Measurements from ENCODE around the gene CADPS.

Gene CADPS

DNA sequence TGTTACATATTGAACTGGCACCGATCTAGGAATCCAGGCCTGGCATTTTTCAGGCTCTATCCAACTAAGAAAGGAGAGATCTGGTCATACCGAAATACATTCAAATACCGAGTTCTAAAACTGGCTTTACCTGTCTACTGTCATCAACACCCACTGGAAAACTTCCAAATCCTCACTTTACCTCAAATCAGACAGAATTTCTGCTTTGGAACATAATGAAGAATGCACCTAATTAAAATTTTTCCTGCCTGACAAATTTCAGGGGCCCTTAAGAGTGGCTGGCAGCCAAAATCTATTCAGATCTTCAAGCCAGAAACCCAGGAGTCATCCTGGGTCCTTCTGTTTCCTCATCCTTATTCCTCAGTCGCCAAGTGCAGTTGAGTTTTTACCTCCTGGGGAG lies 303.3 kb downstream of the CADPS start:
- intact Hi-C loops (cut with micrococcal nuclease), result no loop called here
- no peaks in the 10 kb centered on the region for H3K27me3 Mint-ChIP-seq
- H3K4me1 Mint-ChIP-seq (ENCODE audit: low read depth), result no peaks in the 10 kb centered on the region
- no peak overlapping the region for H3K27ac Mint-ChIP-seq
- H3K9me3 Mint-ChIP-seq, result no peaks in the 10 kb centered on the region
- no peak overlapping the region for H3K4me3 Mint-ChIP-seq
- H3K36me3 Mint-ChIP-seq (ENCODE audit: low read depth), result no peaks in the 10 kb centered on the region

DNA sequence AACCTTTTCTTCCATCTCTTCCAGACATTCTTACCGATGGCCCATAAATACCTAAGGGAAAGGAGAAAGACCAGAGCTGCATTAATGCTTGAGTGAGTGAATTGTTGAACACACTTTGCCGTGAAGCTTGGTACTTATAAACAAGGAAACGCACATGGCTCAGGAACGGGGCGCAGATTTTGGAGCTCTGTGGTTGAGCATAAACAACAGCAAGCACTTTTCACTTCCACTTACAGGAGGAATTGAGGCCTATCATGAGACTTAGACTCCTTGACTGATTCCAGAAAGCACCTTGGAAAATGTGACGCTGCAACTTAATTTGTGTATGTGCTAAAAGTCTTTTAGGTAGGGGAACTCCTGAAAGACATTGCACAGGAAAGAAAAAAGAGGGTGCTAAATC lies 304.3 kb downstream of the CADPS start:
- H3K4me1 Mint-ChIP-seq (ENCODE audit: low read depth), result no peaks in the 10 kb centered on the region
- intact Hi-C loops (cut with micrococcal nuclease), result no loop called here
- H3K27ac Mint-ChIP-seq, result no peak overlapping the region
- H3K36me3 Mint-ChIP-seq (ENCODE audit: low read depth), result no peaks in the 10 kb centered on the region
- H3K27me3 Mint-ChIP-seq, result no peaks in the 10 kb centered on the region
- H3K9me3 Mint-ChIP-seq, result no peaks in the 10 kb centered on the region
- H3K4me3 Mint-ChIP-seq, result no peak overlapping the region

DNA sequence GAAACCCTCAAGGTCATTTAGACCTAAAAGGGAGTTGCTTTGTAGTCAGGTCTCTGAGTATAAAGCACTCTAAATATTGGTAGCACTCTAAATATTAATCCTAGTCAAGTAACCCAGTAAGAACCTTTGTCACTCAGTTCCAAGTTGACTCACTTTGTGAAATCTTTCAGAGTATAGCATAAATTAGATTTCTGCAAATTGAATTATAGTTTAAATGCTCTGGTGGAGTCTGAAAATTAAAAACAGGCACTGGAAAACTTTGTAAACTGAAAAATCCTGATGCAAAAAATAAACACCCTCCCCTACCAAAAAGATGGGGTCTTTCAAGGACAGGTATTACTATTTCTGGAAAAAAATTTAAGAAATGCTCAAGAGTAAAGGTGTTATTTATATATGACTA lies 305.6 kb downstream of the CADPS start:
- intact Hi-C loops (cut with micrococcal nuclease), result no loop called here
- Mint-ChIP-seq H3K27me3 (no peaks in the 10 kb centered on the region), H3K4me1 (ENCODE audit: low read depth) (no peaks in the 10 kb centered on the region), H3K4me3 (no peak overlapping the region), H3K36me3 (ENCODE audit: low read depth) (no peaks in the 10 kb centered on the region), H3K9me3 (no peaks in the 10 kb centered on the region), H3K27ac (no peak overlapping the region)

DNA sequence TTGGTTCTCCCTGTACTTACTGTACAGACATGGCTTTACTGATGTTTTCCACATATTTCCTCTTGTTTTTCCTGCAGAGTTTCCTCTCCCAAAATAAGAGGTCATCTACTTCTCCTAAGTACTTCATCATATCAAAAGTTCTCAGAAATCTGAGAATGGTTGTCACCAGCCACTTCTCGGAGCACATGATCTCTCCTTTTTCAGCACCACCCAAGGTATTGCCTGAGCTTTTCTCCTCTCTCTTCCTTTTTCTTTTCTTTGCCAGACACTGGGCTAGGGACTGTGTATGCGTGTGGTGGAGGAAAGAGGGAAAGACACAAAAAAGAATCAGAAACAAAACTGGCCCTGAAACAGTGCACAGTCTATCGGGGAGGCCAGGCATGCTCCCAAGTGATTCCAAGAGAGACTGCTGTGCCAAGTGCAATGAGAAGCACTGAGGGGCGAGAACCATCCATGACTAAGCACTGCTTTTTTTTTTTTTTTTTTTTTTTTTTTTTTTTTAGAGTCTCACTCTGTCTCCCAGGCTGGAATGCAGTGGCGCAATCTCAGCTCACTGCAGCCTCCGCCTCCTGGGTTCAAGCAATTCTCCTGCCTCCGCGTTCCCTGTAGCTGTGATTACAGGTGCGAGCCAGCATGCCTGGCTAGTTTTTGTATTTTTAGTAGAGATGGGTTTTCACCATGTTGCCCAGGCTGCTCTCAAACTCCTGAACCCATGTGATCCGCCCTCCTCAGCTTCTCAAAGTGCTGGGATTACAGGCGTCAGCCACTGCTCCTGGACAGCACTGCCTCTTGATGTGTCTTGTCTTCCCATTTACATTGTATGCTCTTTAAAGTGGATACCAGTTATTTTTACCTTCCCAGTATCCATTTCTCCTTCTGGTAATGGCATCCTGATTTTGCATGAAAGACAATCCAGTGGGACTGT lies 307.9 kb downstream of the CADPS start:
- H3K4me1 Mint-ChIP-seq (ENCODE audit: low read depth), result no peaks in the 10 kb centered on the region
- intact Hi-C loops (cut with micrococcal nuclease), result no loop called here
- no peaks in the 10 kb centered on the region for H3K36me3 Mint-ChIP-seq (ENCODE audit: low read depth)
- H3K27me3 Mint-ChIP-seq, result no peaks in the 10 kb centered on the region
- no peak overlapping the region for H3K27ac Mint-ChIP-seq
- H3K9me3 Mint-ChIP-seq, result no peaks in the 10 kb centered on the region
- no peak overlapping the region for H3K4me3 Mint-ChIP-seq

DNA sequence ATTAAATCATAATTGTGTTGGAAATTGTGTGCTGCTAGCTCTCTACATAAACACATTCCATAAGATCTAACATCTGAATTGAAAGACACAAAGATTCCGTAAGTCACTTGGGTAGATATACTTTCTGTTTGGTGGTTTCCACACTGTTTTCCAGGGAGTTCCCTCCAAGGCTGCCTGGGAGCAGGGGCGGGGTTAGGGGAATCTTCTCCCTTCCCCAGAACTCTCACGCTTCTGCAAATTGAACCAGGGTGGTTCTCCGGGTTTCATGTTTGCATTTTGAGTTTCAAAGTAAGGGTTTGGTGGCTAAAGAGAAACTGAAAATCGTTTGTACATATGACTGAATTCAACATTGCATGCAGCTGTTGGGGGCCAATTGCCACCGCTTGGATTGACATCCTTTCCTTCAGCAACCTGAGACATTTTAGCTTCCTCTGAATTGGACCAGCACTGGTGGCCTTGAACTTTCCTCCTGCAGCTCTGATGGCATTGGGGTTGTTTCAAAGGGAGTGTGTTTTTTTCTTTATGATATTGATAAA lies 309.1 kb downstream of the CADPS start:
- Mint-ChIP-seq H3K9me3 (no peaks in the 10 kb centered on the region), H3K4me1 (ENCODE audit: low read depth) (no peaks in the 10 kb centered on the region), H3K27ac (no peak overlapping the region), H3K4me3 (no peak overlapping the region), H3K27me3 (no peaks in the 10 kb centered on the region), H3K36me3 (ENCODE audit: low read depth) (no peaks in the 10 kb centered on the region)
- intact Hi-C loops (cut with micrococcal nuclease), result no loop called here

DNA sequence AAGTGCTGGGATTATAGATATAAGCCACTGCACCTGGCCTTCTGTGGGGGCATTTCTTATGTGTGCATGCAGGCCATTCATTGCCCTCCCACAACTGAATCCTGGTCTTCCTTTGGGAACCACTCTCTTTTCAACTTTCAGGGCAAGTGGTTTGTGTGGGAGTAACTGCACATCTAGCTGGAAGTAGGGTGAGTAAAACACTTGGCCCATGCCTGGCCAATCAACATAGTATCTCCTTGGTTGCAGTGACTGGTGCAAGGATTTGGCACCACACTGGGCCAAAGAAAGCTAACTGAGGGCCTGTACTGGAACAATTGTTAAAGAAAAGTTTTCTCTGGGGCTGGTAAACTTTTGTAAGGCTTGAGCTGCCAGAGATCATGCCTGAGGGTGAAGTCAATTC lies 312.6 kb downstream of the CADPS start:
- Mint-ChIP-seq H3K9me3 (no peaks in the 10 kb centered on the region), H3K4me1 (ENCODE audit: low read depth) (no peaks in the 10 kb centered on the region), H3K4me3 (no peak overlapping the region), H3K36me3 (ENCODE audit: low read depth) (no peaks in the 10 kb centered on the region), H3K27ac (no peak overlapping the region), H3K27me3 (no peaks in the 10 kb centered on the region)
- intact Hi-C loops (cut with micrococcal nuclease), result no loop called here

DNA sequence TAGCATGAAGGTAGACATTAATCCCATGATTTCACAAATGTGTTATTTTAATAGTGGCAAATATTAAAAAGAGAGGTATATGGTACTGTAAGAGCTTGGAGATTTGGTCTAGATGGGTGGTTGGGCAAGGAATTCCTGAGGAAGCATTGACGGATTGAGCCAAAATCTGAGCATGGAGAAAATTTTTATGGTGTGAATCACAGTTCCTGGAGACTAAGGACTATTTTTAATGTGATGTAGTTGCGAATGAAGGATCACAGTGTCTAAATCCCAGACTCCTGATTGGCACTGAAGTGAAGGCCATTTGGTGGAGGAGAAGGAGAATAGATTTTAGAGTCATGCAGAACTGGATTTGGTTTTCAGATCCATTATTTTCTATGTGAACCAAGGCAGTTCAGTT lies 313.2 kb downstream of the CADPS start:
- Mint-ChIP-seq H3K4me1 (ENCODE audit: low read depth) (no peaks in the 10 kb centered on the region), H3K27me3 (no peaks in the 10 kb centered on the region), H3K9me3 (no peaks in the 10 kb centered on the region), H3K36me3 (ENCODE audit: low read depth) (no peaks in the 10 kb centered on the region), H3K27ac (no peak overlapping the region), H3K4me3 (no peak overlapping the region)
- intact Hi-C loops (cut with micrococcal nuclease), result no loop called here

DNA sequence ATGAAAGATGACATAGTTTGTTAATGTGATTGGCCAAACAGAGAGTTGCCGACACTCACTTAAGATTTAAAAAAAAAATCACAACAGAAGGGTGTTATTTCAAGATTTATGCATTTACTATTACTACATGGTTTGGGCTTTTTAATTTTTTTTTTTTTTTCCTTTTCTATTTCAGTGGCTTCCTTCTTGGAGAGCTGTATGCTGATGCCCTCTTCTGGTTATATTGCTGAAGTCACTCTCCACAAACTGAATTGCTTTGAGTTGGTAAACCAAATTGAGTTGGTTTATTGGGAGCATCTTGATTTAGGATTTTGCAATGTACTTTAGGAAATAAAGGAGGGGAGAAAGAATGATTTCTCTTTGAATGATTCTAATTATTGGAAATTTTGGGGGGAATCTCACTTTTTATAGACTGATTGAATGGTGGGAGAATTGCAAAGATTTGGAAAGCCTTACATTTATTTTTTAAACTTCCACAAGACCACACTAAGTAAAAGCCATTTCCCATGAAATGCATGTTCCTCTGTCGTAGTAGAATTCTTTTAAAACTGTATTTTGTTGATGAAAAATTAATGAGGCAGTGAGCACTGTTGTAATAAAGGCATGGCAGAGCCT lies 315.3 kb downstream of the CADPS start:
- Mint-ChIP-seq H3K27me3 (no peaks in the 10 kb centered on the region), H3K4me1 (ENCODE audit: low read depth) (no peaks in the 10 kb centered on the region), H3K9me3 (no peaks in the 10 kb centered on the region), H3K4me3 (no peak overlapping the region), H3K27ac (no peak overlapping the region), H3K36me3 (ENCODE audit: low read depth) (no peaks in the 10 kb centered on the region)
- intact Hi-C loops (cut with micrococcal nuclease), result loop anchor here (10.0 kb wide), 1 partner anchor 355 kb away; no protein-coding TSS in a partner anchor

DNA sequence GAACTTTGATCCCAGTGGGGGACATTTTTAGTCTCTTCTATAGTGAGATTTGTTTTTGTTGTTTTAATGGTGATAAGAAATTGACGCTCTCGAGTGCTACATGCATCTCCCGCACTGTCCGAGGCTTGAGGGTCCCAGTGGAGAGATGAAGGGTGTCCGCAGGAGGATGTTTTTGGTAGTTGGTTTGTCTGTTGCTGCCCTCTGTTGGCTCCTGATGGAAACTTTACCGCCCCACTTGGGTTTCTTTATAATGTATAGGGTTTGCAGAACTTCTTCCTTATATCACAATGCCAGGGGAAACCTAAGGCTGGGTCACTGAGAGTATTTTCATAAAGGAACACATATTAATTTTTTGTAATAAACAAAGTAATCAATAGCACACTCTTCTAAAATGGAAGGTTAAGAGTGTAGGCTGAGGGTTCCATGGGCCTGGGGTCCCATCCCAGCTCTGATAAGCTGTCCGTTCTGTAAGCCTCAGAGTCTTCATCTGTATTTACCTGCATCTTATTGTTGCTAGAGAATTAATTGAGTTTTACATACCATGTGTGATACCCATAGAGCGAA lies 316.6 kb downstream of the CADPS start:
- no peaks in the 10 kb centered on the region for H3K4me1 Mint-ChIP-seq (ENCODE audit: low read depth)
- no peaks in the 10 kb centered on the region for H3K9me3 Mint-ChIP-seq
- H3K27me3 Mint-ChIP-seq, result no peaks in the 10 kb centered on the region
- no peak overlapping the region for H3K27ac Mint-ChIP-seq
- H3K4me3 Mint-ChIP-seq, result no peak overlapping the region
- H3K36me3 Mint-ChIP-seq (ENCODE audit: low read depth), result no peaks in the 10 kb centered on the region
- intact Hi-C loops (cut with micrococcal nuclease), result loop anchor here (10.0 kb wide), 1 partner anchor 354 kb away; no protein-coding TSS in a partner anchor

DNA sequence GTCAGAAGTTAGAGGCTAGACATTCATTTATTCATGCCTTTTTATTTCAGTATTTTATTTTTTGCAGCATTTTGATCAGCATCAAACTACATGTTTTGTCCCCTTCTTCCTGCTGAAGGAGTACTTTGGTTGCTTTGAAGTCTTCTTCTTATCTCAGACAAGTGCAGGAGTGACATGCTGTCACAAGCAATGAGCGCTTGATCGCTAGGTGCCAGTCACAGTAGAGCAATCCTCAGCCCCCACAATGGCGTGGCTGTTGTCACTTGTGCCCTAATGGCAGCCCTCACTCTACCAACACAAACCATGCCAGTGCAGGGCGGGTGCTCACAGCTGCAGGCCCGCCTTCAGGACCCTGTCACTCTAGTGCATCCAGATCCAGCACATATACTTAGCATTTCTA lies 317.2 kb downstream of the CADPS start:
- Mint-ChIP-seq H3K4me3 (no peak overlapping the region), H3K36me3 (ENCODE audit: low read depth) (no peaks in the 10 kb centered on the region), H3K27ac (no peak overlapping the region), H3K27me3 (no peaks in the 10 kb centered on the region), H3K9me3 (no peaks in the 10 kb centered on the region), H3K4me1 (ENCODE audit: low read depth) (no peaks in the 10 kb centered on the region)
- intact Hi-C loops (cut with micrococcal nuclease), result loop anchor here (10.0 kb wide), 1 partner anchor 353 kb away; no protein-coding TSS in a partner anchor

DNA sequence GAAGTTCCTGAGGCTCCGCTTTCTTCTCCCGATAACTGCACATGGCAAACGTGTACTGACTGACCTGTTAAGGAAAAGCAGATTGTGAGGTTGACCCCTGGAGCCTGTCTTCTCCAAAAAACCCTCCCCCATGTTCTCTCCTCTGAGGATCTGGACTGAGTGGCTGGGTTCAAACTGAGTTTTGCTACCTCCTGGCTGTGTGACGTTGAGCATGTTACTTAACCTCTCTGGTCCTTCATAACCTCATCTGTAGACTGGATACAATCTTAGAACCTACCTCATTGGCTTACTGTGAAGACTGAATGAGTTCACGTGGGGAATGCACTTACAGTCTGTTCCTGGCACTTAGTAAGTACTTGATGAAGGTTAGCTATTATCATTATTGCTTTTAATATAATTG lies 317.8 kb downstream of the CADPS start:
- Mint-ChIP-seq H3K27me3 (no peaks in the 10 kb centered on the region), H3K9me3 (no peaks in the 10 kb centered on the region), H3K27ac (no peak overlapping the region), H3K36me3 (ENCODE audit: low read depth) (no peaks in the 10 kb centered on the region), H3K4me1 (ENCODE audit: low read depth) (no peaks in the 10 kb centered on the region), H3K4me3 (no peak overlapping the region)
- intact Hi-C loops (cut with micrococcal nuclease), result loop anchor here (10.0 kb wide), 1 partner anchor 353 kb away; no protein-coding TSS in a partner anchor

DNA sequence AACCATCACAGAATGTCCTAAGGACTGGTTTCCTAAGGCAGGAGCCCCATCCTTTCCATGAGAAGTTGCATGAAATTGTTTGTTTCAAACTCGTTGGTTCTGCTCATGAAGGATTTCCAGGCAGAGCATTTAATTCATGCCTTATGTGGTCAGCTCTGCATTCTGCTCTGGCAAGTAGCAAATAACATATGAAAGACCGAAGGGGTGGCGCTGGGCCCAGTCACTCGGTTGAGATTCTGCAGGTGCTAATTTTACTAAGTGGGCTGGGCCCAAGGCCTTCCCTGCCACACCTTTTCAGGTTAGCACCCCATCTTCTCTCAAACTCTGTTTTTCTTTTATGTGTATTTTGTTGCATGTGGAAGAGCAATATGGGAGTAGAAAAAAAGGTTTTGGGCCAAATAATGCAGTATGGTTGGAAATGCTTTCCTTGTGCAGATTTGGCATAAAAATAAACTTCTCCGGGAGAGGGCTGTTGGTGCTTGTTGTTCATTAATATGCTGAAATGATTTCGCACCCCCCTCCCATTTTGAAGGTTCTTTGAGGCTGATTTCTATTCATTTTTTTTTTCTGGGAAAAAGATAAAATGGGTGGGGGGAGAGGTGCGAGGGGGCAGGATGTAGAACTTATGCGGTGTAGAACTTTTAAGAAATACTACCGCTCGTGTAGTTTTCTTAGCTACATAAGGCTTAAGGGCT lies 318.9 kb downstream of the CADPS start:
- H3K27ac Mint-ChIP-seq, result no peak overlapping the region
- H3K4me3 Mint-ChIP-seq, result no peak overlapping the region
- no peaks in the 10 kb centered on the region for H3K36me3 Mint-ChIP-seq (ENCODE audit: low read depth)
- H3K9me3 Mint-ChIP-seq, result no peaks in the 10 kb centered on the region
- intact Hi-C loops (cut with micrococcal nuclease), result loop anchor here (10.0 kb wide), 1 partner anchor 351 kb away; no protein-coding TSS in a partner anchor
- H3K4me1 Mint-ChIP-seq (ENCODE audit: low read depth), result no peaks in the 10 kb centered on the region
- H3K27me3 Mint-ChIP-seq, result no peaks in the 10 kb centered on the region

DNA sequence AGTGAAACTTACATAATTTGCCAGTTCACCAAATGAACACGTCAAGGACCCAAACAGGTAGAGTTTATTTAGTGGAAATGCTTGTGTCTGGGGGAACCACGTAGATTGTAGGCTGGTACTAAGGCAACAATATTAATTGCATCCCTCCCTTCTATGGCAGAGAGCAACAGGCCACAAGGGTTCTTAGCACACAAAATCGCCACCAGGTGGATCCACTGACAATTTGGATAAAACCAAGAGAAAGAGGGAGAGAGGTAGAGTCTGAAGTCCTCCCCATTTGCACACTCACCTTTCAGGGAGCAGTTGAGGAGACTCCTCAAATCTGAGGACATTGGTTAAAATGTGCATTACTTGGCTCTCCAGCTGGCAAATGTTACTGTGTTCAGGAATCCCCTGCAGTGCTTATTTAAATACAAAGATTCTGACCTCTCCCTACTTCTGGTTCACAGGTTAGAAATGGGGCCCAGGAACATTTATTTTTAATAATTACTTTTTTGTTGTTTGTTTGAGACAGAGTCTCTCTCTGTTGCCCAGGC lies 320.9 kb downstream of the CADPS start:
- intact Hi-C loops (cut with micrococcal nuclease), result loop anchor here (10.0 kb wide), 1 partner anchor 350 kb away; no protein-coding TSS in a partner anchor
- Mint-ChIP-seq H3K4me1 (ENCODE audit: low read depth) (no peaks in the 10 kb centered on the region), H3K9me3 (no peaks in the 10 kb centered on the region), H3K27ac (no peak overlapping the region), H3K36me3 (ENCODE audit: low read depth) (no peaks in the 10 kb centered on the region), H3K4me3 (no peak overlapping the region), H3K27me3 (no peaks in the 10 kb centered on the region)
